MCF 10A (cell line): Measurements from ENCODE around the gene PLEKHG3. TPM values are rescaled to one million over a fixed set of nuclear protein-coding genes. Genes with fewer than 3 reads are reported as not detected.

Experiments used
- BruUV-seq: library from RNA; stranded (reverse); fragments of 400-500 nt; replicated peaks from 2 replicates; lab custom pipeline; 2021; lab: Mats Ljungman, UMichigan
- CTCF ChIA-PET: fragments of 300-600 bp; sonication (Branson Sonifier 250); formaldehyde crosslinking; extraction: SDS; loops from one replicate; lab custom pipeline; 2021; ENCODE audit warnings: antibody characterized with exemption, inconsistent platforms; lab: Yijun Ruan, JAX
- POLR2A ChIA-PET: fragments of 300-600, 350-650 bp; sonication (Branson Sonifier 250); formaldehyde crosslinking; extraction: SDS; loops from one replicate; lab custom pipeline; 2020; ENCODE audit warnings: antibody characterized with exemption, inconsistent platforms; lab: Yijun Ruan, JAX
- DNase-seq: peaks from one replicate; pipeline ENCODE4 v3.0.0-alpha.2; 2018; ENCODE audit not compliant: unreplicated experiment
- H3K27ac Mint-ChIP-seq: one replicate; pipeline ENCODE4 v1.8.0; 2022; ENCODE audit warnings: mild to moderate bottlenecking, low read depth, mixed read lengths; ENCODE audit not compliant: unreplicated experiment
- H3K27me3 Mint-ChIP-seq: one replicate; pipeline ENCODE4 v1.8.0; 2022; ENCODE audit warnings: mixed read lengths; ENCODE audit not compliant: insufficient read depth, unreplicated experiment
- H3K36me3 Mint-ChIP-seq: one replicate; pipeline ENCODE4 v1.8.0; 2022; ENCODE audit warnings: mild to moderate bottlenecking, moderate library complexity, mixed read lengths; ENCODE audit not compliant: insufficient read depth, unreplicated experiment
- H3K4me1 Mint-ChIP-seq: one replicate; pipeline ENCODE4 v1.8.0; 2022; ENCODE audit warnings: mixed read lengths; ENCODE audit not compliant: insufficient read depth, unreplicated experiment
- H3K4me3 Mint-ChIP-seq: one replicate; pipeline ENCODE4 v1.8.0; 2022; ENCODE audit warnings: mild to moderate bottlenecking, moderate library complexity, mixed read lengths; ENCODE audit not compliant: unreplicated experiment
- H3K9me3 Mint-ChIP-seq: one replicate; pipeline ENCODE4 v1.8.0; 2022; ENCODE audit warnings: mixed read lengths; ENCODE audit not compliant: unreplicated experiment
- intact Hi-C: fragments of 100-400 bp; cut with micrococcal nuclease; formaldehyde crosslinking; loops from 2 replicates; pipeline ENCODE4 v1.14.1; 2022
- total RNA-seq: library from RNA; stranded (reverse); gene quantifications from 2 replicates; pipeline ENCODE4 v1.2.3, GENCODE V29; 2022
- TF ChIP-seq, protein P1 (sequence below): fragments of 200-600 bp; IDR thresholded peaks from one replicate; pipeline ENCODE4 v1.8.0; 2022; ENCODE audit warnings: antibody characterized with exemption, mild to moderate bottlenecking; ENCODE audit not compliant: unreplicated experiment

Gene PLEKHG3
- total RNA-seq, 1 experiment from 2014 or later, result 72.8 TPM

- Mint-ChIP-seq H3K4me1 (peaks cover 9% of the 10 kb centered on the region), H3K9me3 (no peaks in the 10 kb centered on the region), H3K27ac (no peak overlapping the region), H3K4me3 (no peak overlapping the region), H3K27me3 (no peaks in the 10 kb centered on the region), H3K36me3 (peaks cover 55% of the 10 kb centered on the region)
- POLR2A ChIA-PET, result interaction anchor here (0.5 kb wide), 1 partner anchor 96 kb away, joined by 3 read pairs; no protein-coding TSS in a partner anchor
- no peak for DNase-seq
- CTCF ChIA-PET, result interaction anchor here (0.7 to 1.0 kb wide), 2 partner anchors 17 to 189 kb away, joined by 3 read pairs; no protein-coding TSS in a partner anchor
- TF ChIP-seq, protein P1, sequence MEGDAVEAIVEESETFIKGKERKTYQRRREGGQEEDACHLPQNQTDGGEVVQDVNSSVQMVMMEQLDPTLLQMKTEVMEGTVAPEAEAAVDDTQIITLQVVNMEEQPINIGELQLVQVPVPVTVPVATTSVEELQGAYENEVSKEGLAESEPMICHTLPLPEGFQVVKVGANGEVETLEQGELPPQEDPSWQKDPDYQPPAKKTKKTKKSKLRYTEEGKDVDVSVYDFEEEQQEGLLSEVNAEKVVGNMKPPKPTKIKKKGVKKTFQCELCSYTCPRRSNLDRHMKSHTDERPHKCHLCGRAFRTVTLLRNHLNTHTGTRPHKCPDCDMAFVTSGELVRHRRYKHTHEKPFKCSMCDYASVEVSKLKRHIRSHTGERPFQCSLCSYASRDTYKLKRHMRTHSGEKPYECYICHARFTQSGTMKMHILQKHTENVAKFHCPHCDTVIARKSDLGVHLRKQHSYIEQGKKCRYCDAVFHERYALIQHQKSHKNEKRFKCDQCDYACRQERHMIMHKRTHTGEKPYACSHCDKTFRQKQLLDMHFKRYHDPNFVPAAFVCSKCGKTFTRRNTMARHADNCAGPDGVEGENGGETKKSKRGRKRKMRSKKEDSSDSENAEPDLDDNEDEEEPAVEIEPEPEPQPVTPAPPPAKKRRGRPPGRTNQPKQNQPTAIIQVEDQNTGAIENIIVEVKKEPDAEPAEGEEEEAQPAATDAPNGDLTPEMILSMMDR, result no peak
- no TSS peak for BruUV-seq
- intact Hi-C loops, result no loop called here
Measured at GRCh38 chr14:64730061-64730440, 25.8 kb downstream of the PLEKHG3 start.

DNA sequence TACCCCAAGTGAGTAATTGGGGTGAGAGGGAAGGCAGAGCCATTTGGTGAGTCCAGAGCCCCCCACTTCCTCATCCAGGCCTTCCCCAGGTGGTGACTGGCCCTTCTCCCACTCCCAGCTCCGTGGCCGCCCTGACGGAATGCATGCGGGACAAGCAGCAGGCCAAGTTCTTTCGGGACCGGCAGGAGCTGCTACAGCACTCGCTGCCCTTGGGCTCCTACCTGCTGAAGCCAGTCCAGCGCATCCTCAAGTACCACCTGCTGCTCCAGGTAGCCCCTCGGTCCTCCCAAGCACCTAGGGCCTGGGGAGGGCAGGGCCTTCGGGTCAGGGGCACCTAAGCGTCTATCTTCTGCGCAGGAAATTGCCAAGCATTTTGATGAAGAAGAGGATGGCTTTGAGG, 26.5 kb downstream of the PLEKHG3 start:
- CTCF ChIA-PET, result interaction anchor here (1.0 kb wide), 1 partner anchor 16 kb away, joined by 3 read pairs; no protein-coding TSS in a partner anchor
- Mint-ChIP-seq H3K4me3 (no peak overlapping the region), H3K27me3 (no peaks in the 10 kb centered on the region), H3K36me3 (peaks cover 61% of the 10 kb centered on the region), H3K4me1 (peaks cover 6% of the 10 kb centered on the region), H3K27ac (no peak overlapping the region), H3K9me3 (no peaks in the 10 kb centered on the region)
- TF ChIP-seq, protein P1, result no peak
- POLR2A ChIA-PET, result interaction anchor here (0.6 kb wide), 1 partner anchor 51 kb away, joined by 3 read pairs; no protein-coding TSS in a partner anchor
- no peak for DNase-seq
- BruUV-seq, result no TSS peak
- intact Hi-C loops, result no loop called here

DNA sequence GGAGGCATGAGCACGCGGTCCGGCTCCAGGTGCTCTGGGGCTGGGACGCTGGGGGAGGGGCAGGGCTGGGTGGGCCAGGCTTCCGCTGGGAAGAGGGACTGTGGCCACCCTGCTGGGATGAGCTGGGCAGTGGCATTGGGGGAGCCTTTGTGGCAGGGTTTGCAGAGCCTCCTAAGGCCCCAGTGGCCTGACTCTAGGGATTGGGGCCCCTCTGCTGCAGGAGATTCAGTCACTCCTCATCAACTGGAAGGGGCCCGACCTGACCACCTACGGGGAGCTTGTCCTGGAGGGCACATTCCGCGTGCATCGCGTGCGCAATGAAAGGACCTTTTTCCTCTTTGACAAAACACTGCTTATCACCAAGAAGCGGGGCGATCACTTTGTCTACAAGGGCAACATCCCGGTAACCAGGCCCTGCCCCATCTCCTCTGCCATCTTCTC, 26.9 kb downstream of the PLEKHG3 start:
- Mint-ChIP-seq H3K27me3 (no peaks in the 10 kb centered on the region), H3K36me3 (peaks cover 64% of the 10 kb centered on the region), H3K4me3 (no peak overlapping the region), H3K4me1 (peaks cover 6% of the 10 kb centered on the region), H3K9me3 (no peaks in the 10 kb centered on the region), H3K27ac (no peak overlapping the region)
- ChIA-PET POLR2A (interaction anchor here (0.6 kb wide), 1 partner anchor 51 kb away, joined by 3 read pairs; no protein-coding TSS in a partner anchor), CTCF (interaction anchor here (1.1 kb wide), 1 partner anchor 59 kb away, joined by 3 read pairs; no protein-coding TSS in a partner anchor)
- TF ChIP-seq, protein P1, result no peak
- BruUV-seq, result no TSS peak
- no peak for DNase-seq
- intact Hi-C loops, result no loop called here

DNA sequence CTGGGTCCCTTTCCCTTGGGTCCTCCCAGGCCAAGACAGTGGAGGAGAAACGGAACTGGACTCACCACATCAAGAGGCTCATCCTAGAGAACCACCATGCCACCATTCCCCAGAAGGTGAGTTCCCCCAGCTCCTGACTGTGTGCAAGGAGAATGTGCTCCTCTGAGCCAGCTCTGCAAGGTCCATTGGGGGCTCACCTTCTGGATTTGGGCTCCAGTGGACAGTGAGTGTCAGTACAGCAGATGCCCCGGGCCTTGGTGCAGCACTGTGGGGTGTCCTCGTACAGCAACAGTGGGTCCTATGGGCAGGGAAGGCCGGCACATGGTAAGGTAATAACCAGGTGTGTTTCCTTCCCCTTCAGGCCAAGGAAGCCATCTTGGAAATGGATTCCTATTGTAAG, 27.8 kb downstream of the PLEKHG3 start:
- Mint-ChIP-seq H3K36me3 (peaks cover 64% of the 10 kb centered on the region), H3K4me1 (peaks cover 6% of the 10 kb centered on the region), H3K9me3 (no peaks in the 10 kb centered on the region), H3K27ac (no peak overlapping the region), H3K27me3 (no peaks in the 10 kb centered on the region), H3K4me3 (no peak overlapping the region)
- BruUV-seq, result no TSS peak
- ChIA-PET CTCF (interaction anchor here (1.1 kb wide), 1 partner anchor 60 kb away, joined by 3 read pairs; no protein-coding TSS in a partner anchor), POLR2A (interaction anchor here (0.7 kb wide), 1 partner anchor 296 kb away, joined by 3 read pairs; no protein-coding TSS in a partner anchor)
- DNase-seq, result no peak
- intact Hi-C loops, result no loop called here
- TF ChIP-seq, protein P1, result no peak
